ENCODE measurements around the gene C2CD4D.

DNA sequence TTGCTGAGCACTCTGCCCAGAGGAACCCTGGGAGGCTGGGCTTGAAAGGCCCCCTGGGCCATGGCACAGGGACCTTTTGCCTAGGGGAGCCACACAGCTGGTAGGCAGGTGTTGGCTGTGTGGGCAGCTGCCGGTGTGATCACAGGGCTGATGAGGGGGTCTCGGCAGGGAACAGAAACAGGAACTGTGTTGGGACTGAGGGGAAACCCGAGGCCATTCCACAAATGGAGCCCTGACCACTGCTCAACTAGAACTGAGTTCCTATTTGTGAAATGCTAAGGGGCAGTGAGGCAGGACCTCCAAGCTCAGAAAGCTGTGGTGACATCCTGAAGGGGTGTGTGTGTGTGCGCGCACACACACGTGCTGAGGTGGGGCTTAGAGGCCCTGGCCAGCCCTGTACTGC is 20.3 kb upstream of the C2CD4D start:
- TF ChIP-seq, protein P1, sequence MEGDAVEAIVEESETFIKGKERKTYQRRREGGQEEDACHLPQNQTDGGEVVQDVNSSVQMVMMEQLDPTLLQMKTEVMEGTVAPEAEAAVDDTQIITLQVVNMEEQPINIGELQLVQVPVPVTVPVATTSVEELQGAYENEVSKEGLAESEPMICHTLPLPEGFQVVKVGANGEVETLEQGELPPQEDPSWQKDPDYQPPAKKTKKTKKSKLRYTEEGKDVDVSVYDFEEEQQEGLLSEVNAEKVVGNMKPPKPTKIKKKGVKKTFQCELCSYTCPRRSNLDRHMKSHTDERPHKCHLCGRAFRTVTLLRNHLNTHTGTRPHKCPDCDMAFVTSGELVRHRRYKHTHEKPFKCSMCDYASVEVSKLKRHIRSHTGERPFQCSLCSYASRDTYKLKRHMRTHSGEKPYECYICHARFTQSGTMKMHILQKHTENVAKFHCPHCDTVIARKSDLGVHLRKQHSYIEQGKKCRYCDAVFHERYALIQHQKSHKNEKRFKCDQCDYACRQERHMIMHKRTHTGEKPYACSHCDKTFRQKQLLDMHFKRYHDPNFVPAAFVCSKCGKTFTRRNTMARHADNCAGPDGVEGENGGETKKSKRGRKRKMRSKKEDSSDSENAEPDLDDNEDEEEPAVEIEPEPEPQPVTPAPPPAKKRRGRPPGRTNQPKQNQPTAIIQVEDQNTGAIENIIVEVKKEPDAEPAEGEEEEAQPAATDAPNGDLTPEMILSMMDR (IDR thresholded peaks at IDR 0.05) = no peak
- TF ChIP-seq EZH2 (IDR thresholded peaks at IDR 0.05; ENCODE audit: borderline replicate concordance, insufficient read depth, low read depth, low read length, poor library complexity, severe bottlenecking) = no peak
